A204.1 (cell line): ENCODE measurements around the gene DPP6.

Experiments
- FAIRE-seq: peaks from 2 replicates; lab custom pipeline; 2012; peaks lifted over from hg19 to GRCh38; lab: Jason Lieb, UNC

DPP6 gene

DNA sequence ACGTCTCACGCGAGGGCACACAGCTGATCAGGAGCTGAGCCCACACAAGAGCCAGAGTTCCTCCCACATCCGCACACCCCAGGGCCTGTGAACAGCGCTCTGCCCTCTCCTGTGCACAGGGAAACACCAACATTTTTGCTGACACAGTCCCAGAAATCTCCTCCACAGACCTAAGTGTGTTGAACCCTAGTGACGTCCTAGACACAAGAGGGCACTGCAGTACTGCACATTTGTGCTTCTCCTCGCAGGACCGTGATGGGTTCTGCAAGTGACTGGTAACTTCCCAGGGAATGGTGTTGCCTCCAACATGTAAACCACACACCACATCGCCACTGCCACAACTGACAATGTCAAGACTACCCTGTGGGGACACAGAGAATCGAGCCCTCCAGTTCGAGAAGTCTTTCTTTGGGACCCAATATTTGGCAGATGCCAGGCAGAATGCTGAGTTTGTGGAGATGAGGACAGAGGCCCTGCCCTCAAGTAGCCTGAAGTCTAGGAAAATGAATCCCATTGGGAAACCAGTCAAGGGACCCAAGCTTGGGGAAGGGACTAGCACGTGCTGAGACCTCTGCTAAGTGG lies 780.5 kb downstream of the DPP6 start:
- FAIRE-seq = no peak

- FAIRE-seq = no peak
These were observed 783.8 kb downstream of the DPP6 start for GRCh38 chr7:154836021-154836448.

DNA sequence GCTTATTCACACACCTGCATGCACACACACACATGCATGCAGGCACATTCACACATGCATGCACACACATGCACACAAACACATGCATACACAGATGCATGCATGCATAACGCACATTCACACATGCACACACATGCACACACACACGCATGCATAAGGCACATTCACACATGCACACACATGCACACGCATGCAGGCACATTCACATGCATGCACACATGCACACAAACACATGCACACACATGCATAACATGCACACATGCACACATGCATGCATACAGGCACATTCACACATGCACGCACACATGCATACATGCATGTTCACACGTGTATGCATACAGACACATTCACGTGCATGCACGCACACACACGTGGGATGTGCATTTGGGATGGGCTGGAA lies 784.9 kb downstream of the DPP6 start:
- FAIRE-seq = no peak

DNA sequence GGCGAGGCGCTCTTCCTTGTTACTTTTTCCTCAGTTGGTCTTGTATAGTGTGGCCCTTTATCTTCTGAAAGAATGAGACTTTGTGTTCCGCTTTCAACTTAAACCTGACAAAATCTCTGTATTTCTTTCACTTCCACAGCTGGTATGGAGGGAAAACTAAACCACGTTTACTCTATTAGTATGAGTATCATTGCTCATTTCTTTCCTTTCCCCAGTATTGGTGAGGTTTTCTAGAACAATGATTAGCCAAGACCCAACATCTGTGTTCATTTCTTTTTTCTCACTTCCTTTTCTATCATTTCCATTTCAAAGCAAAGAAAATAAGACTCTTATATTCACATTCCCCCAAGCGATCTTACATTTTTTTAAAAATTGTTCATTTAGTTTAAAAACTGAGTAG lies 785.4 kb downstream of the DPP6 start:
- no peak for FAIRE-seq

GRCh38 chr7:154840086-154840485 lies 787.9 kb downstream of the DPP6 start:
- FAIRE-seq = no peak

DNA sequence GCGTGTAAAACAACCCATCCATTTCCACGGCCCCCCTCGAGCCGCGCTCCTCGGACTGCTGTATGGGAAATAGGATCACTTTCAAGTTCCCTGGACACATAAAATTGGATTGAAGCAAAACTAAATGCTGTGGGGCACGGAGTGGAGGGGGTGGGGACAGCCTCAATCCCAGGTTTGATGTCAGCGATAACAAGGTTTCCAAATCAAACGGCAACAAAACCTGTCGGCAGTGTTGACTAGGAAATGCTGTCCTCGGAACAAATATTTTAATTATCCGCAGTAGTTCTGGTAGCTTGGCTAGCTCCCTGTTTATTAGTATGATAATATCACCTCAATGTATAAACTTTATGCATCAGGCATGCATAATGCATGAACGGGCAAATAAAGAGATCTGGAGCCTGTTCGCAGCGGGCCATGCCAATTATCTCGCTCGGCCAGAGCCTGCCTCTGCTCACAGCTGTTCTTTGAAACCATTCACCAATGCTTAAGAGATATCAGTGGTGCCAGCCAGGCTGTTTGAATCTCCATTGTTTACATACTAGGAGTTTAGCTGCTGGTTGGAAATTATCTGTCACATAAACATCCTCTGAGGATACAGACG lies 789.6 kb downstream of the DPP6 start:
- FAIRE-seq = no peak

DNA sequence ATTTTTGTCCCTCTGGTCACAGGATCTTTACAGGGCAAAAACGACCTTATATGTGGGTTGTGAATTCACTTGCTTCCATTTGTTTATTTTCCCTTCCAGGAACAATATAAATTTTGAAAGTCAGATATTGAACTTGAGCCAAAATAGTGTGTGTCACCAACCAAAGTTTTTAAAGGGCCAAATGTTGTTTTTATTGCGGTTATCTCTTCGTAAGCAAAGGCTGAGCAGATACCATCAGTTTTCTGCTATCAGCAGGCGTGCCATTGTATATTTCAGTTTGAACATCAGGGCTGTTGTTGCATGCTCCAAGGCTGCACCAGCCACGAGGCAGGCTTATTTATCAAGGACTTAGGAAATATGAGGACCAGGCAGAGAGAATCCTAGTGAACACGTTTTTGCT lies 790.4 kb downstream of the DPP6 start:
- FAIRE-seq = no peak

DNA sequence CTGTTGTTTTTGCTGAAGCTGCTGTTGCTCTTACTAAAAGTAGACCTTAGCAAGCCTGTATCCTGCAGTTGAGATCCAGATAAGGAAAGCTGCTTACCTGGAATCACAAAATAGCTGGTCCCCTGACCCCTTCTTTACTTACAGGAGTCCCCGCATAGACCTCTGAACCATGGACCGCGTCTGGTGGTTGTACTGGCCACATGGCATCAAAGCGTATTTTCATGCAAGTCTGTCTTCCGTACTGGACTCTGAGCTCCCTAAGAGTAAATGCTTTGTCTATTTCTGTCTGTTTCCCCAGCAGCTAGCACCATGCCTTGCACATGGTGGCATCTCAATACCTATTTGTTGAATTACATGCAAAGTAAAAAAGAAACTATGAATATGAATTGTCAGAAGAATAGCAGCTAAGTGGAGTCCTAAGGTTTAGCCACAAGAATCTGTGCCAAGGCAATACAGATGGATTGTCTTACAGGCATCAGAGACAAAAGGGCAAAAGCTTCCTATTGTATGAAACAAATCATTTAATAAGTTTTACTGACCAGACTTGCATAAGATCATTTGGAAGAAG lies 791.6 kb downstream of the DPP6 start:
- FAIRE-seq = no peak

GRCh38 chr7:154844499-154844898 lies 792.3 kb downstream of the DPP6 start:
- FAIRE-seq = no peak

DNA sequence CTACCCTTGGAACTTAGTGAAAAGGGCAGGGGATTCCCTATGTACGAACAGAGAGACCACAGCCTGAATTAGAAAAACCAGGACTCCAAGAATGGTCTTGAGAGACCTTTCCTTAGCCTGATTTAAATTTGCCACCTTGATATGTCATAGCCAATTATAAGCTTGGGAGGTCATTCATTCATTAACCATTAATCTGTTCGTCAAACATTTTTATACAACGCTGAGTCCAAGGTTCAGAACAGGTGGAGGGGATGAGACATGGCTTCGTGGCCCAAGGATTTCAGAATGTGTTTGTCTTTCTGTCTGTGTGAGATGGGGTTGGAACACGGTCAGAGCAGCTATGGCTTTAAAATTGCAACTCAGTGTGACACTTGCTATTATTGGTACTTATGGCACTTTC lies 792.8 kb downstream of the DPP6 start:
- FAIRE-seq = no peak

DNA sequence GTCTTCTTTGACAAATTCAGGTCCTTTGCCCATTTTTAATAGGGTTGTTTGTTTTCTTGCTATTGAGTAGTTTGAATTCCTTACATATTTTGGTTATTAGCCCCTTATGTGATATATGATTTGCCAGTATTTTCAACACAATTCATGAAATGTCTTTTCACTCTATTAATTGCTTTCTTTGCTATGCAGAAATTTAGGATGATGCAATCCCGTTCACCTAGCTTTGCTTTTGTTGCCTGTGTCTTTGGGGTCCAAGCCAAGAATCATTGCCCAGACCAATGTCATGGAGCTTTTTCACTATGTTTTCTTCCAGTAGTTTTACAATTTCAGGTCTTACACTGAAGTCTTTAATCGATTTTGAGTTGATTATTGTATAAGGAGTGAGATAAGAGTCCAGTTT lies 796.3 kb downstream of the DPP6 start:
- FAIRE-seq = no peak

GRCh38 chr7:154852205-154852604 lies 800.0 kb downstream of the DPP6 start:
- FAIRE-seq = no peak

DNA sequence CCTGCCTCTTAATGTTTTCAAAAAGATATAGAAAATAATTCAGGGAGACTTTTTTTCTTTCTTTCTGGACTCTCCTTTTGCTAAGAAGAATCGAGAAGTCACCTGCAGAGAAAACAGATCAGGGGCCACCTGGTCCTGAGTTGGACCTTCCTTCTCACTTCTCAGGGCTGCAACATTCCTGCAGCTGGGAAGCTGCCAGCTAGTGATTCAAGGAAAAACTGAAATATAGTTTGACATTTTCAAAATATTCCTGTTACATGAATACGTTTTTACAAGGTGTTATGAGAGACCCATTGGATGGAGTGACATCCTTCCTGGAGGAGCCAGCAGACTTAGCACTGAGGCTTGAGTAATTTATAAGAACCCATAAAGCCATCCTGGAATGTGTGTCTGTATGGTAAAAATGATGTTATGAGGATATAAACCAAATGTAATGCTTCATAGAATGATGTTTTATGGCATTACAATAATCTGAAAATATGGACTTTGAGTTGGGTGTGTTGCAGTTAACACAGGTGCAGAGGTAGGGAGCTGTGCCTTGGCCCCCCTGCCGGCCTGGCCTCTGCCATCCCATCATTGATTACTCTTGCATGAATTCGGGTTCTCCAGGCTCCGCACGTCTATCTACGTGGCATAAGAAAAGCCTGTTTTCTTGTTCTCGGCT lies 801.0 kb downstream of the DPP6 start:
- no peak for FAIRE-seq

GRCh38 chr7:154853727-154854095 lies 801.5 kb downstream of the DPP6 start:
- no peak for FAIRE-seq

- FAIRE-seq = no peak
These were observed 802.6 kb downstream of the DPP6 start for GRCh38 chr7:154854836-154855235.

DNA sequence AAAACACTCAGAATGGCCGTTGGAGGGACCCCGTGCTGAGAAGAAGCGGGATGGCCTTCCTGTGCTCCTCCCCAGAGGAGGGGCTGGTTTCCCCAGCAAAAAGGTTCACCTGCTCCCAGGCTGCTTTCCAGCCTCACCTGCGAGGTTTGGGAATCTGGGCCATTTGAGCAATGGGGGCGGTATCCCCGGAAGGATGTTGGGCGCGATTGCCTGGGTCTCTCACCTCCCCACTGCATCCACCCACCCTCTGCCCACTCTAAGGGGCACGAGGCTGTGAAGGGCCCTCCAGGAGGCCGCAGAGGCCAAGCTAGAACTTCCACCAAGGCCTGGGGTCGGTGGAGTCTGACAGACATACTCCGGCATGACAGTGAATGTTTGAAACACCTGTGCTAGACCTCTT lies 803.2 kb downstream of the DPP6 start:
- FAIRE-seq = no peak

GRCh38 chr7:154856733-154857132 lies 804.5 kb downstream of the DPP6 start:
- FAIRE-seq = no peak

GRCh38 chr7:154857240-154857639 lies 805.0 kb downstream of the DPP6 start:
- FAIRE-seq = no peak

DNA sequence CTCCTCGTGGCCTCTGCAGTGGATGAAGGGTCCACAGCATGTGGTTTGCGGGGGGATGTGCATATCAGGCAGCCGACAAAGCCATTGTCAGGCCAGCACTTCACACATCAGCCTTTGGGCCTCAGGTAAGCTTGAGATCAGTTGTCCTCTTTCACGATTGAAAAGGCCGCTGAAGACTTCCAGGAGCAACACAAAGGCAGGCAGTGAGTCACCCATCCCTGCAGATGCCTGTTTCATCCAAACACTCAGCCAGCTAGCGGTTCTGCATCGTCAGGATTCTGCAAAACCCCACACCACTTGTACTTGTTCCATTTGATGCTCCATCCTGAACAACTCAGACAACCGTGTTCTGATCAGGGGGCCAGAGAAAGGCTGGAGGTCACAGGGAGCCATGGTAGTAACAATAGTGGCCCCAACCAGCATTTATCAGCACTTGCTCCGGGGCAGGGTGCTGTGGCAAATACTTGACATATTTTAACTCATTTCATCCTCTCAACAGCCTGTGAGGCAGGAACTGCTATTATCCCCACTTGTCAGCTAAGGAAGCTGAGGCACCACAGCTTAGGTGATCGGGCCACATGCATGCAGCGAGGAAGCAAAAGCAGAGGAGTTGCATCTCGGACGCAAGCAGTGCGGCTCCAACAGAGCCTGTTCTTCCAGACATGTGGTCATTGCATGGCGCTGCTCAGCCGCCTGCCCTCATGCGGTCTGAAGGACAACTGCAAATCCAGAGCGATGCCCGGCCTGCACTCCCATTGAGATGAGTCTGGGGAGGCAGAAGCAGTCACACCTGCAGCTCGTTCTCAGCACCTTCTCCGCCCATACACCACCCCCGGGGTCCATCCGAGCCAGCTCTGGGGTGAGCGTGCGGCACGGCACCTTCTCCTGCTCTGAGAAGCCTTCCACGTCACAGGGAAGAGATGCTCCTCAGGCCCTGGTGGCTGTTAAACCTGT lies 805.8 kb downstream of the DPP6 start:
- FAIRE-seq = no peak

DNA sequence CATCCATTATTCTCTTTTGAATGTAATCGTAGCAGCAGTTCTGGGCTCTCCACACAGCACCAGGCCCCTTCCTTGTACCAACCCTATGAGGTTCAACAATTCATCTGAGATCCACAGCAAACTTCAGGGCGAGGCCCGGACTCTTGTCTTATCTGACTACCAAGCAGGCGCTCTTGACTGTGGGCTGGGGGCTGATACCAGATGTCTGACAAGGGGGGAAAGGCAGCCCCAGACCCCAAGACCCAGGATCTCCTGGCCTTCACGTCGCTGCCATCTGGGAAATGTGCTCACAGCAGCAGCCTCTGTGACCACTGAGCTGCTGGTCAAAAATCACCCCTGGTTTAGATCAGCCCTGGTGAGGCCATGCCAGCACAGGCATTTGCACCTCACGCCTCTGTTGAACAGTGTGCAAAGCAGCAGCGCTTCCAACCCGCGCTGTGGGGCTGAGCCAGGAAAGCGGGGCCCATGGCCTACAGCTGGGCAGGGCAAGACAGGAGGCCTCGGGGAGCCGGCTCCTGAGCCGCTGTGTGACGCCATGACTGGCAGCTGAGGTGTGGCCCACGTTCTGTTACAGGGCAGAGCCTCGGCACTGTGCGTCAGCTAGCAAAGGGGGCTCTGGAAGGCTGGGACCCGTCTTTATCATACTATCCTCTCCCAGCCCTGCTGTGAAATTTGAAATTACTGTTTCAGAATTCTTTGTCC lies 806.8 kb downstream of the DPP6 start:
- FAIRE-seq = no peak

DNA sequence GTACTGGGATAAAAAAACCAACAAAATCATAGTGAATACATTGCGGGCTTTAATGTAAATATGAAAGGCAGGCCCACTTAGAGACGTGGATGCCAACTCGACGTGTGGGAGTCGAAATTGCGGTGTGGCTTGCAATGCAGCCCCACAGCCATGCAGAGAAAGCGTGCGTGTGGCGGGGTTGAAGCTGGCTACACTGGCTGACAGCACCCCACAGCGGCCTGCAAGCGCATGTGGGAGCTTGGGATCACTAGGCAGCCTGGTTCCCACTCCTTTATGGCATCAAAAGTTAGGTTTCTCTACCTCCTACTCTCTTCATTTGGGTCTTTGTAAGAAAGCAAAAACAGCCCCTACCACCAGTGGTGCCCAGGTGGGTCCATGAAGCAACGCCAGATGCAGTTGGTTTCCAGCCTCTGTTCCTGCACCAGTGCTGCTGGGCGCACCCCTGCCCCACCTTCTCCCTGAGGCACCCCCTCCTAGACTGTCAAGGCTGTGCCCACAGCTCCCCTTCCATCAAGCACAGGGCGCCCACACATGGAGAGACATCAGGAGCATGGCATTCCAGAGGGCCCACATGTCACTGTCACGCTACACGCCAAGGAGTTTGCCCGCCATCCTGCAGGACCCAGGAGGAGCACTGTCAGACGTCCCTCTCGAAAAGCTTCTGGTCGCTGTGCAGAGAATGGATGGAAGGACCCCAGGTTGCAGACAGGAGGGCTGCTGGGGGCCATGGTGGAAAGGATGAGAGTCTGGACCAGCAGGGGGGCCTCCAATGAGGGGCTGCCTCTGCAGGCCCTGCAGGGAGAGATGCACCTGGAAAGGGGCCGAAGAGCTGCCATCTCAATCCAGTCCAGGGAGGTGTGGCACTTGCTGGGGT lies 807.8 kb downstream of the DPP6 start:
- FAIRE-seq = no peak
